HG03108 (cell line): ENCODE measurements around the gene NAA16.
"Not testable (repeated sequence)": the region's sequence is repeated elsewhere in the genome, so short reads cannot be mapped to it uniquely, and the experiment has no call there.

Source experiments
- ATAC-seq: cut with Tn5 transposase; IDR thresholded peaks from one replicate; pipeline ENCODE4 v1.9.1; 2021; ENCODE audit warnings: moderate library complexity; ENCODE audit not compliant: unreplicated experiment

The NAA16 gene

GRCh38 chr13:41405367-41405766 lies 94.3 kb downstream of the NAA16 start:
- ATAC-seq: no peak

GRCh38 chr13:41407380-41407779 lies 96.3 kb downstream of the NAA16 start:
- no peak for ATAC-seq

DNA sequence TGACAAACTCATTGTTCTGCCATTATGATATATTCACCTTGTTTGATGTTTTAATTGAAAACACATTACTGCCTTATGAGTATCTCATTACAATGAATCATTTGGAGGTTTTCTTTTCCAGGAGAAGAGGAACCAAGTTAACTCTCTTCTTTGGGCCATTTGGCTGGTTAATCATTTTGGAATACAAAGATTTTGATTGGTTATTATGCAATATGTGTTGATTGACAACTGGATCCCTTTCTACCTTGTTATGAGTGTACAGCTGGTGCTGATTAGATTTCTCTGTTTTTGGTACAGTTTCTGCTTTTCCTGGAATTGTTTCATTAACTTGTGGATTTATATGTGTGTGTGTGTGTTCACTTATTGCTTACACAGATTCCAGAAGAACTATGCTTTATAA lies 97.1 kb downstream of the NAA16 start:
- no peak for ATAC-seq

DNA sequence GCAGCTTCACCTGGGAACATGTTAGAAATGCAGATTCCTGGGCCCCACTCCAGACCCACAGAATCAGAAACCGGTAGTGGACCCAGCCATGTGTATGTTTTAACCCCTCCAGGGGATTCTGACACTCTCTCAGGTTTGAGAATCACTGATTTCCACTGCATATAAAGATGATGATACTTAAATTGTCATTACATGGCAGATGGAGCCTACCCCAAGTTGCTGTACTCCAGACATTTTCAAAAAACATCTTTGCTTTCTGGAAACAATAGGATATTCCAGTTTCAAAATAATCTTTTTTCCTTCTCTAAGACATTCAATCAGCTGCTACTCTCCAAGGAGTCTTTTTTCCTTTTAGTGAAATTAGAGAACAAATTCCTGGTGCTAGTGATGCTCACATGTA lies 97.7 kb downstream of the NAA16 start:
- no peak for ATAC-seq

- no peak for ATAC-seq
Measured at GRCh38 chr13:41409611-41410010, 98.5 kb downstream of the NAA16 start.

GRCh38 chr13:41411060-41411459 lies 100.0 kb downstream of the NAA16 start:
- no peak for ATAC-seq

- no peak for ATAC-seq
Measured at GRCh38 chr13:41411522-41411921, 100.5 kb downstream of the NAA16 start.

DNA sequence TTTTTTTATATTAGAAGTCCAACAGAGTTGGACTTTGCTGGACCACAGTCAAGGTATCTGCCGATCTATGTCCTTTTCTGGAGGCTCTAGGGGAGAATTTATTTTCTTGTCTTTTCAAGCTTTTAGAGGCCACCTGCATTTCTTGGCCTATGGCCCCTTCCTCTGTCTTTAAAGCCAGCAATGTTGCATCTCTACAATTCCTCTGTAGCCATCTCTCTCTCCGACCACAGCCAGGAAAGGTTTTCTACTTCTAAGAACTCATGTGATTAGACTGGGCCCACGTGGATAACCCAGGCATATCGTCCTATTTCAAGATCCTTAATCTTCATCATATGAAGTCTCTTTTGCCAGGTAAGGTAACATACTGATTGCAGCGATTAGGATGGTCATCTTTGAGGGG lies 102.8 kb downstream of the NAA16 start:
- no peak for ATAC-seq

DNA sequence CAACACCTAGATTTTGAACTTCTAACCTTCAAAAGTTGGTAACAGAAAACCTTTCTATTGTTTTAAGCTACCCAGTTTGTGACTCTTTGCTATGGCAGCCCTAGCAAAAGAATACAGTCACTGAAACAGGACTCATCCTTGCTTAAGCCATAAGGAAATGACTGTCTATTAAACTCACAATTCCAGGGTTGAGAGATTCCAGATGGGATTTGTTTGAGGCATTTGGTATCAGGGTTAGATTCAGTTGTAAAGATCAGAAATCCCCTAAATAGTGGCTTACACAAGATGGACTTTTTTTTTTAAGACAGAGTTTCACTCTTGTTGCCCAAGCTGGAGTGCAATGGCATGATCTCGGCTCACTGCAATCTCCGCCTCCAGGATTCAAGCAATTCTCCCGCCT lies 105.2 kb downstream of the NAA16 start:
- ATAC-seq: no peak

DNA sequence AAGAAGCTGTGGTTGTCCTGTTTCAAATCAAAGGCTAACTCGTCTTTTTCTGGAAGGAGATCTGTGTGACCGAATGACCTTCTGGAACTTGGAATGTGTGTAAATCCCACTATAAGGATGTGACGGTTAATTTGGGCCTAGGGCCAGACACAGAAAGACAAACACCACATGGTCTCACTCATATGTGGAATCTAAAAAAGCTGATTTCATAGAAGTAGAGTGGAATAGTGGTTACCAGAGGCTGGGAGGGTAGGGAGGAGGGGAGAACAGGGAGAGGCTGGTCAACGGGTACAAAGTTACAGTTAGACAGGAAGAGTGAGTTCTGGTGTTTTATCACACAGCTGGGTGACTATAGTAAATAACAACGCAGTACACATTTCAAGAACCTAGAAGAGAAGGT lies 107.0 kb downstream of the NAA16 start:
- ATAC-seq: no peak

GRCh38 chr13:41418731-41419130 lies 107.7 kb downstream of the NAA16 start:
- ATAC-seq: no peak

DNA sequence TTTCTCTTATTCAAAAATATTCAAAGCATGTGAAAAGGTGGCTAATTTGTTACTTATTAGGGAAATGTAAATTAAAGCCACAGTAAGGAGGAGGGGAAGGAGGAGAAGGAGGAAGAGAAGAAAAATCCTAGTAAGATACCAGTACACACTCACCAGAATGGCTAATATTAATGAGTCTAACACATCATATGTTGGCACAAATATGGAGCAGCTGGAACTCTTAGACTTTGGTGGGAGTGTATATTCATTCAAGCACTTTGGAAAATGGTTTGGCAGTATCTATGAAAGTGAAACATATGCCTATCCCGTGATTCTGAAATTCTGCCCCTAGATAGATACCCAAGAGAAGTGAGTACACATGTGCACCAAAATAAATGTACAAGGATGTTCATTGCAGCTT lies 108.1 kb downstream of the NAA16 start:
- ATAC-seq: no peak

GRCh38 chr13:41420146-41420545 lies 109.1 kb downstream of the NAA16 start:
- ATAC-seq: no peak

DNA sequence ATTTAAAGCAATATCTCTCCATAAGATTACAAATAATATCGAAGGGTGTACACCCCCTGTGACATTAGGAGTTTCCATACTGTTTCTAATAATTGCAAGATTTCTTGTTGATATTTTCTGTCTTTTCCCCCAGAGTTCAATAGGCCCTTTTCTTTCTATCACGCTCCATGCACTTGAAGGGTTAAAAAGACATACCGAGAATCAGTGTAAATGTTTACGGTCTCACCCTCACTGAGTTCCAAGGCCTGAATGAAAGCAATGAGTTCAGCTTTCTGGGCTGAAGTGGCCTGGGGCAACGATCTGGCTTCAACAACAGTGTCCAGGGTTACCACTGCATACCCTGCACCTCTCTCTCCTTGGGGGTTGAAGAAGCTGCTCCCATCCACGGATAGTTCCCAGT lies 110.3 kb downstream of the NAA16 start:
- ATAC-seq: not testable (repeated sequence)

GRCh38 chr13:41421983-41422382 lies 110.9 kb downstream of the NAA16 start:
- not testable (repeated sequence) for ATAC-seq

GRCh38 chr13:41423259-41423658 lies 112.2 kb downstream of the NAA16 start:
- ATAC-seq: not testable (repeated sequence)

GRCh38 chr13:41424675-41425074 lies 113.6 kb downstream of the NAA16 start:
- not testable (repeated sequence) for ATAC-seq

DNA sequence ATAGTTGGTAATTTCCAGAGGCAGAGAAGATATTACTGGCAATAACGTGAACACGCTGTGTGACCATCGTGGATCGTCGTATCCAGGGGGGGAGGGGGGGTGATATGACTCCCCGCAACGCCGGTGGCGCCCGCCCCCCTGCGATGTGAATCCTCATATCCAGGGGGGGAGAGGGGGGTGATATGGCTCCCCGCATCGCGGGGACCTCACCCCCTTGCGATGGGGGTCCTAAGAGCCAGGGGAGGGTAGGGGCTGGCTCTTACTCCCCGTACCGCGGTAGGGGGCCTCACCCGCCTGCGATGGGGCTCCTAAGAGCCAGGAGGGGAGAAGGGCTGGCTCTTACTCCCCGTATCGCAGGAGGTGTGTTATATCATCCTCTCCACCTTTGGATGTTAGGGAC lies 115.0 kb downstream of the NAA16 start:
- ATAC-seq: no peak
